DOHH2 (cell line): Measurements from ENCODE around the gene MAK.

ENCODE experiments used
- EZH2phosphoT487 ChIP-seq: fragments of 200-600 bp; sonication (generic); IDR thresholded peaks from 2 replicates; pipeline ENCODE4 v1.6.1; 2017; ENCODE audit warnings: borderline replicate concordance, mild to moderate bottlenecking, antibody characterized with exemption, low read length, moderate library complexity, mixed read lengths
- TF ChIP-seq, protein P1 (sequence below): fragments of 200-600 bp; sonication (generic); IDR thresholded peaks from one replicate; pipeline ENCODE4 v1.5.1; 2014; ENCODE audit warnings: antibody characterized with exemption, mild to moderate bottlenecking, low read depth, low read length; ENCODE audit not compliant: poor library complexity, severe bottlenecking

- TF ChIP-seq, protein P1, sequence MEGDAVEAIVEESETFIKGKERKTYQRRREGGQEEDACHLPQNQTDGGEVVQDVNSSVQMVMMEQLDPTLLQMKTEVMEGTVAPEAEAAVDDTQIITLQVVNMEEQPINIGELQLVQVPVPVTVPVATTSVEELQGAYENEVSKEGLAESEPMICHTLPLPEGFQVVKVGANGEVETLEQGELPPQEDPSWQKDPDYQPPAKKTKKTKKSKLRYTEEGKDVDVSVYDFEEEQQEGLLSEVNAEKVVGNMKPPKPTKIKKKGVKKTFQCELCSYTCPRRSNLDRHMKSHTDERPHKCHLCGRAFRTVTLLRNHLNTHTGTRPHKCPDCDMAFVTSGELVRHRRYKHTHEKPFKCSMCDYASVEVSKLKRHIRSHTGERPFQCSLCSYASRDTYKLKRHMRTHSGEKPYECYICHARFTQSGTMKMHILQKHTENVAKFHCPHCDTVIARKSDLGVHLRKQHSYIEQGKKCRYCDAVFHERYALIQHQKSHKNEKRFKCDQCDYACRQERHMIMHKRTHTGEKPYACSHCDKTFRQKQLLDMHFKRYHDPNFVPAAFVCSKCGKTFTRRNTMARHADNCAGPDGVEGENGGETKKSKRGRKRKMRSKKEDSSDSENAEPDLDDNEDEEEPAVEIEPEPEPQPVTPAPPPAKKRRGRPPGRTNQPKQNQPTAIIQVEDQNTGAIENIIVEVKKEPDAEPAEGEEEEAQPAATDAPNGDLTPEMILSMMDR: no peak
- TF ChIP-seq EZH2phosphoT487: no peak
Observed at GRCh38 chr6:10882657-10883171, 44.4 kb upstream of the MAK start.
